Measurements from ENCODE around the gene SIN3B. TPM values are rescaled to one million over a fixed set of nuclear protein-coding genes. Genes with fewer than 3 reads are reported as not detected.
A peak's percentile ranks its signal among the peaks of the same experiment; 100 is the strongest.

Gene SIN3B
- total and polyA plus RNA-seq, 9 of the 15 experiments (the other 6 are each of a cell fraction or from before 2014, with no cell fraction given): 0.51 to 34.2 (median 14.3) TPM

- no peak for TF ChIP-seq ID3 (CRISPR knock-in tag; IDR thresholded peaks at IDR 0.05)
- peak; percentile 96 for TF ChIP-seq ID3 (tag; IDR thresholded peaks at IDR 0.05)
- TF ChIP-seq XRCC3 (IDR thresholded peaks at IDR 0.05): no peak
- no peak for TF ChIP-seq KLF13 (tag; IDR thresholded peaks at IDR 0.05; ENCODE audit: borderline replicate concordance, low read depth)
- peak in 1 of 2 experiments; percentile 80; a peak in 3 of 4 replicates for TF ChIP-seq MAZ (CRISPR knock-in tag; conservative IDR thresholded peaks at IDR 0.05 in 1 of 2, IDR thresholded peaks at IDR 0.05 in 1 of 2)
- no peak for TF ChIP-seq CLOCK (CRISPR knock-in tag; IDR thresholded peaks at IDR 0.05; ENCODE audit: borderline replicate concordance)
- no peak for TF ChIP-seq POLR3A (IDR thresholded peaks at IDR 0.05; ENCODE audit: borderline replicate concordance, extremely low read depth, insufficient read depth, insufficient read length)
- TF ChIP-seq ZNF785 (CRISPR knock-in tag; IDR thresholded peaks at IDR 0.05): no peak
- no peak for TF ChIP-seq ZKSCAN1 (IDR thresholded peaks at IDR 0.05; ENCODE audit: low read depth, low read length)
- TF ChIP-seq BCOR (IDR thresholded peaks at IDR 0.05): no peak
- no peak for TF ChIP-seq POLR2H (tag; IDR thresholded peaks at IDR 0.05; ENCODE audit: low read depth)
- TF ChIP-seq MGA (IDR thresholded peaks at IDR 0.05): peak; percentile 94
- no peak for TF ChIP-seq DNMT1 (IDR thresholded peaks at IDR 0.05)
- TF ChIP-seq ZNF507 (tag; conservative IDR thresholded peaks at IDR 0.05): 0 out of 2 replicates have a peak, but pooled peaks have one; percentile 46
Observed at GRCh38 chr19:16889883-16890460, 60.8 kb downstream of the SIN3B start (continued).
